HG02970 (cell line): Measurements from ENCODE around the gene SMS.

Source experiments
- ATAC-seq: cut with Tn5 transposase; IDR thresholded peaks from one replicate; pipeline ENCODE4 v1.9.1; 2021; ENCODE audit warnings: mild to moderate bottlenecking, moderate library complexity, moderate number of reproducible peaks; ENCODE audit not compliant: unreplicated experiment, low FRiP score

Gene SMS

GRCh38 chrX:22033818-22034217 lies 93.3 kb downstream of the SMS start:
- no peak for ATAC-seq

GRCh38 chrX:22035236-22035635 lies 94.7 kb downstream of the SMS start:
- ATAC-seq = no peak

- ATAC-seq = no peak
Observed at GRCh38 chrX:22037225-22037624, 96.7 kb downstream of the SMS start.

GRCh38 chrX:22037911-22038537 lies 97.5 kb downstream of the SMS start:
- no peak for ATAC-seq

- ATAC-seq = no peak
Observed at GRCh38 chrX:22039541-22039940, 99.0 kb downstream of the SMS start.

GRCh38 chrX:22040184-22040583 lies 99.7 kb downstream of the SMS start:
- no peak for ATAC-seq

- no peak for ATAC-seq
Observed at GRCh38 chrX:22041907-22042530, 101.5 kb downstream of the SMS start.

GRCh38 chrX:22043872-22044271 lies 103.4 kb downstream of the SMS start:
- ATAC-seq = no peak
